Tibial artery (tissue), 4 donors: ENCODE data around the gene TAB2.

Source experiments
- DNase-seq, 2 donors: peaks; one replicate each; pipeline ENCODE4 v3.0.0-alpha.2; 2019
- H3K27ac ChIP-seq, 2 donors: fragments of 200-600 bp; sonication (generic) in 1 of 2; 1 replicate in 1 of 2; 2 replicates in 1 of 2; pipeline ENCODE4 v1.5.1; 2018 to 2019; ENCODE audit warnings: mild to moderate bottlenecking in 1 of 2
- H3K27me3 ChIP-seq, 2 donors: fragments of 200-600 bp; sonication (generic) in 1 of 2; one replicate each; pipeline versions ENCODE4 v1.5.1 to v1.6.0; 2016 to 2019
- H3K36me3 ChIP-seq, 3 donors: fragments of 200-600 bp; sonication (generic) in 2 of 3; one replicate each; pipeline ENCODE4 v1.5.1; 2016 to 2019; ENCODE audit warnings: mild to moderate bottlenecking in 2 of 3
- H3K4me1 ChIP-seq, 4 donors: fragments of 200-600 bp; sonication (generic) in 2 of 4; 1 replicate in 3 of 4; 2 replicates in 1 of 4; pipeline ENCODE4 v1.5.1; 2016 to 2019
- H3K4me3 ChIP-seq, 2 donors: fragments of 200-600 bp; sonication (generic) in 1 of 2; 1 replicate in 1 of 2; 2 replicates in 1 of 2; pipeline ENCODE4 v1.5.1; 2018 to 2019; ENCODE audit warnings: mild to moderate bottlenecking in 2 of 2
- H3K9me3 ChIP-seq, 3 donors: fragments of 200-600 bp; sonication (generic) in 1 of 3; one replicate each; pipeline ENCODE4 v1.5.1; 2016 to 2019
- CTCF ChIP-seq, 2 experiments: fragments of 200-600 bp in 1 of 2; fragments of 450-650 bp in 1 of 2; IDR thresholded peaks; one replicate each; pipeline ENCODE4 v1.5.1; 2017 to 2019; ENCODE audit warnings: antibody characterized with exemption in 2 of 2, mild to moderate bottlenecking in 1 of 2, moderate library complexity in 1 of 2
- intact Hi-C: fragments of 100-400 bp; cut with DNase I; formaldehyde crosslinking; loops from one replicate; pipeline ENCODE4 v1.15.0; 2023; ENCODE audit warnings: low total_unique reads

TAB2 gene

DNA sequence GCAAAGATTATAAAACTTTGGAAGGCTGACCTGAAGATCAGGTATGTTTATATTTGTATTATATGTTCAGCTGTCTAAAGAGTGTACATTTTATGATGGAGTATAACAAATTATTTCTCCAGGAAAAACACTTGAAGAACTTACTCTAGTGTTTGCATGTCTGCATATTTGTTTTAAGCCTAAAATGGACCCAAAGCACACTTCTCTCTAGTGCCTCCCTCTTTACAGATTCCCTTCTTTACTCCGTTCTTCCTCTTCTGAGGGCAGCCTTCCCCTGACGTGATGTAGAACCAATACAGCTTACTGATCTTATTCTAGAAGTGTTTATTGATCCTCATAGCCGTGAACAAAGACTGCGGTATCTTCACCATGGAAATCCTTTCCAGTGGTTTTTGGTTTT, 96.5 kb downstream of the TAB2 start:
- Histone ChIP-seq H3K9me3 (peaks cover 0 to 7% (median 0%) of the 10 kb centered on the region in 3 donors), H3K27me3 (no peaks in the 10 kb centered on the region), H3K4me1 (no peaks in the 10 kb centered on the region), H3K4me3 (no peak overlapping the region), H3K36me3 (peaks cover 6 to 16% (median 7%) of the 10 kb centered on the region in 3 donors), H3K27ac (no peak overlapping the region)
- intact Hi-C loops = no loop called here
- no peak for TF ChIP-seq CTCF (IDR thresholded peaks at IDR 0.05)
- DNase-seq = no peak

GRCh38 chr6:149414821-149415220, 97.3 kb downstream of the TAB2 start:
- H3K4me3 ChIP-seq = no peak overlapping the region
- peaks cover 0 to 7% (median 0%) of the 10 kb centered on the region in 3 donors for H3K9me3 ChIP-seq
- no peak overlapping the region for H3K27ac ChIP-seq
- no peaks in the 10 kb centered on the region for H3K4me1 ChIP-seq
- DNase-seq = no peak
- no peak for TF ChIP-seq CTCF (IDR thresholded peaks at IDR 0.05)
- peaks cover 3 to 8% (median 6%) of the 10 kb centered on the region in 3 donors for H3K36me3 ChIP-seq
- no peaks in the 10 kb centered on the region for H3K27me3 ChIP-seq
- intact Hi-C loops = no loop called here

DNA sequence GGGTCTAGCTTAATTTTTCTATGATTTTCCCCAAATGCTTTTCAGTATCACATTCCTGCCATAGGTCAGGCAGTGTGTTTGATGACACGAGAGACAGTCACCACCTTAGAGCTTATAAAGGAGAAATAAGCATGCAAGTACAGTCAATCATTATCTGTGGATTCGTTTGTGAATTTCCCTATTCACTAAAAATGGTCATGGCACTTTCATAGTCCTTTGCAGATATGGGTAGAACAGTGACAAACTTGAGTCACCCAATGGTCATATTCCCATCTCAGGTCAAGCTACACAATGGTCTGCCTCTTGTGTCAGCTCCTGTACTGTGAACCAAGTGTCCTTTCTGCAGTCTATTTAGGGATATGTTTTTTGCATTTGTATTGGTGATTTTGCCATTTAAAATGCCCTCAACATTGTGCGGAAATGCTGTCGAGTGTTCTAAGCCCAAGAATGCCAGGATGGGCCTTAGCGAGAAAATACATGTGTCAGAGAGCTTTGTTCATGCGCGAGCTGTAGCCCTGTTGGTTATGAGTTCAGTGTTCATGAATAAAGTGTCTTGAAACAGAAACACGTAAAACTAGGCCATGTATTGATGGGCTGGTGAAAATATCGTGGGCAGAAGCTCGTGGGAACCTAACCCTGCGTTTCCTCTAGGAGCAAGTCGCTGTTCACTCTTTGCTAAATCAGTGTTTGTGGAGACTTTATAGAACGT, 102.3 kb downstream of the TAB2 start:
- no peak for DNase-seq
- intact Hi-C loops = no loop called here
- TF ChIP-seq CTCF (IDR thresholded peaks at IDR 0.05) = no peak
- Histone ChIP-seq H3K4me3 (no peak overlapping the region), H3K27ac (no peak overlapping the region), H3K27me3 (no peaks in the 10 kb centered on the region), H3K9me3 (peaks cover 0 to 7% (median 0%) of the 10 kb centered on the region in 3 donors), H3K36me3 (no peaks in the 10 kb centered on the region), H3K4me1 (peaks cover 0 to 15% (median 10%) of the 10 kb centered on the region in 4 donors)

- Histone ChIP-seq H3K36me3 (no peaks in the 10 kb centered on the region), H3K4me1 (peaks cover 0 to 15% (median 10%) of the 10 kb centered on the region in 4 donors), H3K27ac (no peak overlapping the region), H3K27me3 (no peaks in the 10 kb centered on the region), H3K4me3 (no peak overlapping the region), H3K9me3 (peaks cover 0 to 7% (median 0%) of the 10 kb centered on the region in 3 donors)
- TF ChIP-seq CTCF (IDR thresholded peaks at IDR 0.05) = no peak
- no peak for DNase-seq
- intact Hi-C loops = no loop called here
These were observed 103.6 kb downstream of the TAB2 start for GRCh38 chr6:149421132-149421531.

DNA sequence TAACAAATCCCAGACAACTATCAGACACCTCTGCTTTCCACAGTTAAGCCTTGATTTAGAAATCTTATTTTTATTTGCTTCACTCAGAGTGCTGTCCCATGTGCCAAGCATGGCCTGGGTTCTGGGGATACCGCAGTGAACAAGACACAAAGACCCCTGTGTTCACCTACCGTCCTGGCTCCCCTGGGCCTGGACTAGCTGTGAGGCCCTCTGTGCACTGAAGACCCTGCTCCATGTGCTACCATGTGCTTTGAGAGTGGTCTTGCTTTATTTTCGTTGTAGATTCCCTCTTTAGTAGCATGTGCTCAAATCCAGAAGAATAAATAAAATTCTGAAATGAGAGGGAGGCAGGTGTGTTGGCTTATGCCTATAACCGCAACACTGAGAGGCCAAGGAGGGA, 105.1 kb downstream of the TAB2 start:
- H3K27ac ChIP-seq = no peak overlapping the region
- no peak for TF ChIP-seq CTCF (IDR thresholded peaks at IDR 0.05)
- H3K9me3 ChIP-seq = no peaks in the 10 kb centered on the region
- no peaks in the 10 kb centered on the region for H3K27me3 ChIP-seq
- DNase-seq = no peak
- peaks cover 0 to 15% (median 10%) of the 10 kb centered on the region in 4 donors for H3K4me1 ChIP-seq
- H3K4me3 ChIP-seq = no peak overlapping the region
- H3K36me3 ChIP-seq = no peaks in the 10 kb centered on the region
- intact Hi-C loops = no loop called here
